Ureter (tissue), 1 donor: ENCODE data around the gene FADS6. TPM values are rescaled to one million over a fixed set of nuclear protein-coding genes. Genes with fewer than 3 reads are reported as not detected.

ENCODE experiments used
- DNase-seq: peaks from one replicate; pipeline ENCODE4 v3.0.0-alpha.2; 2020; ENCODE audit warnings: low spot score
- total RNA-seq: library from RNA; stranded (reverse); gene quantifications from one replicate; pipeline ENCODE4 v1.2.4, GENCODE V29; 2023
- donor health status: DM: yes; HTN: yes; CAD: no.

Gene FADS6
- total RNA-seq, 1 donor from 2014 or later: 7.3 TPM

- DNase-seq: no peak
These were observed 41.0 kb downstream of the FADS6 start for GRCh38 chr17:74852237-74853047.

- DNase-seq: no peak
These were observed 41.7 kb downstream of the FADS6 start for GRCh38 chr17:74851612-74852236.

- no peak for DNase-seq
These were observed 42.5 kb downstream of the FADS6 start for GRCh38 chr17:74850914-74851313.

GRCh38 chr17:74850310-74850709, 43.1 kb downstream of the FADS6 start:
- DNase-seq: no peak

GRCh38 chr17:74848656-74849399, 44.6 kb downstream of the FADS6 start:
- DNase-seq: no peak

GRCh38 chr17:74846621-74847020, 46.8 kb downstream of the FADS6 start:
- DNase-seq: no peak

GRCh38 chr17:74843352-74843627, 50.1 kb downstream of the FADS6 start:
- no peak for DNase-seq

GRCh38 chr17:74842599-74843351, 50.7 kb downstream of the FADS6 start:
- DNase-seq: no peak

GRCh38 chr17:74842146-74842598, 51.3 kb downstream of the FADS6 start:
- no peak for DNase-seq

GRCh38 chr17:74840989-74841666, 52.3 kb downstream of the FADS6 start:
- DNase-seq: peak; percentile 65

- DNase-seq: no peak
These were observed 53.2 kb downstream of the FADS6 start for GRCh38 chr17:74839990-74840852.

- no peak for DNase-seq
These were observed 55.2 kb downstream of the FADS6 start for GRCh38 chr17:74838274-74838673.

GRCh38 chr17:74836691-74837467, 56.6 kb downstream of the FADS6 start:
- DNase-seq: no peak

- no peak for DNase-seq
These were observed 57.2 kb downstream of the FADS6 start for GRCh38 chr17:74836191-74836590.

- DNase-seq: no peak
These were observed 59.7 kb downstream of the FADS6 start for GRCh38 chr17:74833501-74834377.

GRCh38 chr17:74832421-74832820, 61.0 kb downstream of the FADS6 start:
- no peak for DNase-seq

- no peak for DNase-seq
These were observed 61.8 kb downstream of the FADS6 start for GRCh38 chr17:74831444-74832146.

GRCh38 chr17:74830861-74831260, 62.6 kb downstream of the FADS6 start:
- DNase-seq: no peak
